K562 (cell line): Measurements from ENCODE around the gene DNAJC2. TPM values are rescaled to one million over a fixed set of nuclear protein-coding genes. Genes with fewer than 3 reads are reported as not detected.

Source experiments
- ARID4B ChIP-seq: sonication (generic); formaldehyde crosslinking; IDR thresholded peaks from 2 replicates; pipeline ENCODE4 v1.8.0; 2022; ENCODE audit warnings: mild to moderate bottlenecking, missing genetic modification reagents
- BDP1 ChIP-seq: IDR thresholded peaks from 3 replicates; pipeline ENCODE4 v1.6.1; 2011; ENCODE audit not compliant: insufficient read length, insufficient read depth
- C11orf30 ChIP-seq: fragments of 450-650 bp; IDR thresholded peaks from 2 replicates; pipeline ENCODE4 v1.6.1; 2016; ENCODE audit warnings: low read depth, mild to moderate bottlenecking
- CBX8 ChIP-seq: fragments of 200-600 bp; sonication (generic); IDR thresholded peaks from 2 replicates; pipeline ENCODE4 v1.6.1; 2012; ENCODE audit warnings: borderline replicate concordance, mixed run types, low read depth, mild to moderate bottlenecking, moderate library complexity, mixed read lengths, low read length, control low read depth, inconsistent platforms; ENCODE audit not compliant: poor library complexity, severe bottlenecking; ENCODE audit errors: extremely low read depth
- E2F1 ChIP-seq: sonication (generic); formaldehyde crosslinking; IDR thresholded peaks from 2 replicates; pipeline ENCODE4 v1.8.1; 2023; ENCODE audit warnings: mild to moderate bottlenecking, missing genetic modification reagents, moderate library complexity
- FIP1L1 ChIP-seq: fragments of 200-400 bp; formaldehyde crosslinking; IDR thresholded peaks from 2 replicates; pipeline ENCODE4 v1.6.1; 2018; ENCODE audit warnings: mild to moderate bottlenecking, low read depth, low read length; ENCODE audit not compliant: poor library complexity, severe bottlenecking
- FUS ChIP-seq: fragments of 200-400 bp; formaldehyde crosslinking; optimal IDR thresholded peaks from 2 replicates; pipeline ENCODE3; 2017; ENCODE audit warnings: low read depth, low read length
- GABPA ChIP-seq: fragments of 200-800 bp; sonication (Bioruptor generic); conservative IDR thresholded peaks from 2 replicates; pipeline ENCODE4 v1.6.1; 2016; ENCODE audit warnings: low read depth, missing genetic modification characterization, missing compliant biosample characterization
- HBP1 ChIP-seq: fragments of 450-650 bp; formaldehyde crosslinking; IDR thresholded peaks from 2 replicates; pipeline ENCODE4 v1.4.0; 2022; ENCODE audit warnings: missing genetic modification characterization
- SMAD2 ChIP-seq: fragments of 150-350 bp; IDR thresholded peaks from 2 replicates; pipeline ENCODE4 v1.6.1; 2014; ENCODE audit warnings: low read depth, mild to moderate bottlenecking, low read length
- ZNF407 ChIP-seq: fragments of 450-650 bp; IDR thresholded peaks from 2 replicates; pipeline ENCODE4 v1.6.1; 2016; ENCODE audit warnings: low read depth
- polyA plus RNA-seq, 8 experiments: library from polyadenylated mRNA; depleted of rRNA in 4 of 8; stranded (reverse) in 5 of 8; unstranded in 3 of 8; fragments of >200 nt; fragmentation: Nextera tagmentation in 2 of 8; fragmentation: Illumina TruSeq in 1 of 8; extraction: Ambion mirVana in 2 of 8; extraction: Trizol in 1 of 8; gene quantifications; 2 replicates each; pipeline versions ENCODE4 v1.2.1 to v1.2.3, GENCODE V29; 2011 to 2014; ENCODE audit warnings: inconsistent platforms in 1 of 8, missing spikeins in 1 of 8
- total RNA-seq, 7 experiments: library from RNA; depleted of rRNA in 6 of 7; stranded (reverse); fragments of >200 nt in 6 of 7; fragmentation: Illumina TruSeq in 2 of 7; extraction: Trizol in 2 of 7; gene quantifications; 2 replicates each; pipeline versions ENCODE4 v1.2.1 to v1.2.3, GENCODE V29; 2011 to 2021; ENCODE audit warnings: low replicate concordance in 1 of 7

DNAJC2 gene
- total and polyA plus RNA-seq, 9 of the 15 experiments (the other 6 are each of a cell fraction or from before 2014, with no cell fraction given): 40.2 to 157 (median 92.1) TPM

GRCh38 chr7:103344453-103345149 lies at the start of gene DNAJC2 (continued):
- no peak for TF ChIP-seq ZNF407
- no peak for TF ChIP-seq SMAD2
- TF ChIP-seq E2F1 (CRISPR knock-in tag): no peak; the same call in 1 of the 2 replicates
- peak; percentile 96 for TF ChIP-seq GABPA
- TF ChIP-seq HBP1 (CRISPR knock-in tag): no peak
- TF ChIP-seq ARID4B (CRISPR knock-in tag): peak; percentile 98
- TF ChIP-seq CBX8: no peak
- TF ChIP-seq BDP1: no peak
- TF ChIP-seq FUS: no peak
- peak; percentile 25 for TF ChIP-seq FIP1L1
- TF ChIP-seq C11orf30: peak; percentile 91
